NCI-H2029 (cell line): ENCODE data around the gene CPNE9.

Experiments
- DNase-seq: peaks from one replicate; lab custom pipeline; 2025; lab: John Stamatoyannopoulos, UW

CPNE9 gene, protein sequence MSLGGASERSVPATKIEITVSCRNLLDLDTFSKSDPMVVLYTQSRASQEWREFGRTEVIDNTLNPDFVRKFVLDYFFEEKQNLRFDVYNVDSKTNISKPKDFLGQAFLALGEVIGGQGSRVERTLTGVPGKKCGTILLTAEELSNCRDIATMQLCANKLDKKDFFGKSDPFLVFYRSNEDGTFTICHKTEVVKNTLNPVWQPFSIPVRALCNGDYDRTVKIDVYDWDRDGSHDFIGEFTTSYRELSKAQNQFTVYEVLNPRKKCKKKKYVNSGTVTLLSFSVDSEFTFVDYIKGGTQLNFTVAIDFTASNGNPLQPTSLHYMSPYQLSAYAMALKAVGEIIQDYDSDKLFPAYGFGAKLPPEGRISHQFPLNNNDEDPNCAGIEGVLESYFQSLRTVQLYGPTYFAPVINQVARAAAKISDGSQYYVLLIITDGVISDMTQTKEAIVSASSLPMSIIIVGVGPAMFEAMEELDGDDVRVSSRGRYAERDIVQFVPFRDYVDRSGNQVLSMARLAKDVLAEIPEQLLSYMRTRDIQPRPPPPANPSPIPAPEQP

DNA sequence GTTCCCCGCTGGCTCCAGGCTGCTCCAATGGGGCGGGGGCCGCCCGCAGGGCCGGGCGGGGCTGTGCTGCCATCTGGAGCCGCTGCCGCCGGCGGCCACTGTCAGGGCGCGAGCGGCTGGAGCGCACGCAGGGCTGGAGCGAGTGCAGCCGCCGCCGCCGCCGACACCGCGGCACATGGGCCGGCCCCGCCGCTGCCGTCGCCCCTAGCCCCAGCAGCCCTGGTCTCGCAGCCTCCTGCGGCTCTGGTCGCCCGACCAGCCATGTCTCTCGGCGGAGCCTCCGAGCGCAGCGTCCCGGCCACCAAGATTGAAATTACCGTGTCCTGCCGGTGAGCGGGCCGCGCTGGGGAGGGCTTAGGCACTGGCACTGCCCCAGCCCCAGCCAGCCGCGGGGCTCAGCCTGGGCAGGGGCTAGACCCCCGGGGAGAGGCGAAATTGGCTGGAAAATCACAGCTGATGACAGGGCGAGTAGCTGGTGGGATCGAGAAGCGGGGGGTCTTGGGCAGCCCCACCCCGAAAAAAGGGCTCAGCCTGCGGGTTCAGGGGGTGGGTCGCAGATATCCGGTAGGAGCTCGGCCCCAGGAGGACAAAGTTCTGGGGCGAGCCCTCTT is at the start of gene CPNE9:
Gene CPNE9 (plus strand): TSS at position 98 of the 611 bp plus-strand sequence. CDS start 164 bp downstream, at position 262.
- DNase-seq: no peak

DNA sequence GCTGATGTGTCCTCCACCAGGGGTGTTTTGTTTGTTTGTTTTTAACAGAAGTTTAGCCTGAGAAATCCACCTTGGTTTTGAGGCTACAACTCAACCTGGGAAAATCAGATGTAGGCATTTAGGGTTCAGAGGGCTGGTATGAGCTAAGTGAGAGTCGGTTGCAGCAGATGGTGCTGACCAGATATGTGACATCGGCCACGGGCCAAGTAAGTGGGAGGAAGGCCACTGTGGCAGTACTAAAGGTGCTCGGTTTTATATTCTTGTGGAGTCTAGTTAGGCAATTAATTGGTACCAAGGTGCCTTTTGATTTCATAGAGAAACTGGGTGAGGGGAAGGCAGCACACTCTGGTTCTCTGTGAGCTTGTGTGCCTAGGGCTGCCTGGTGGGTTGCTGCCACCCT is 43.8 kb upstream of the CPNE9 start:
- DNase-seq: no peak

DNA sequence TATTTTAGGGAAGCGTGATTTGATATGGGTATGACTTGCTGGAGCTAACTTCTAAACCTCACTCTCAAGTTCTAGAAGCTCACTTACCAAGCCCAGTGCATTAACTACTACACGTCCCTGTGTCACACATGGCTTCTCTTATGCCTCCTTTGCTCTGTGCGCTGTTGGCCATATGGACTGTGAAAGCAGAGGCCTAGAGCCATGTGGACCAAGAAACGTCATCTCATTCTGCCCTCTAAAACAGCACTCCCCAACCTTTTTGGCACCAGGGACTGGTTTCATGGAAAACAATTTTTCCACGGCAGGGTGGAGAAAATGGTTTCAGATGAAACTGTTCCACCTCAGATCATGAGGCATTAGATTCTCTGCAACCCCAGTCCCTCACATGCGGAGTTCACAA is 42.7 kb upstream of the CPNE9 start:
- no peak for DNase-seq

DNA sequence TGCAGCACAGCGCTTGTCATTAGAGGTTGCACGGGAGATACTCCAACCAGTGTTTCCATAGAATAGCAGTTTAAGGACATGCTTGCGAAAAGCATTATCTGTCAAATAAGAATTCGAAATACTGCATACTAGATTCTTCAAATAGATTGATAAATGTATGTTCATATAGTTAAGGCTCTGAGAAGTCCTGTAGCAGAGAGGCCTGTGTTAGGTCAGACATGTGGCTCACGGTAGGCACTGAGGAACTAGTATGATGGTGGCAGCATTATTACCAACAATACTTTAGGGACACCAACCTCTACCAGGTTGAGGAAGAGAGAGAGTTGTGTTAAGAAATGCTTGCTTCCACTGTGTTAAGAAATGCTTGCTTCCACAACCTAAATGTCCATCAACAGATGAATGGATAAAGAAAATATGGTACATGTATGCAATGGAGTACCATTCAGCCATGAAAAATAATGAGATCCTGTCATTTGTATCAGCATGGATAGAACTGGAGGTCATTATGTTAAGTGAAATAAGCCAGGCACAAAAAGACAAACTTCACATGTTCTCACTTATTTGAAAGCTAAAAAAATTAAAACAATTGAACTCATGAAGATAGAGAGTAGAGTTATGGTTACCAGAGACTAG is 39.4 kb upstream of the CPNE9 start:
- no peak for DNase-seq

DNA sequence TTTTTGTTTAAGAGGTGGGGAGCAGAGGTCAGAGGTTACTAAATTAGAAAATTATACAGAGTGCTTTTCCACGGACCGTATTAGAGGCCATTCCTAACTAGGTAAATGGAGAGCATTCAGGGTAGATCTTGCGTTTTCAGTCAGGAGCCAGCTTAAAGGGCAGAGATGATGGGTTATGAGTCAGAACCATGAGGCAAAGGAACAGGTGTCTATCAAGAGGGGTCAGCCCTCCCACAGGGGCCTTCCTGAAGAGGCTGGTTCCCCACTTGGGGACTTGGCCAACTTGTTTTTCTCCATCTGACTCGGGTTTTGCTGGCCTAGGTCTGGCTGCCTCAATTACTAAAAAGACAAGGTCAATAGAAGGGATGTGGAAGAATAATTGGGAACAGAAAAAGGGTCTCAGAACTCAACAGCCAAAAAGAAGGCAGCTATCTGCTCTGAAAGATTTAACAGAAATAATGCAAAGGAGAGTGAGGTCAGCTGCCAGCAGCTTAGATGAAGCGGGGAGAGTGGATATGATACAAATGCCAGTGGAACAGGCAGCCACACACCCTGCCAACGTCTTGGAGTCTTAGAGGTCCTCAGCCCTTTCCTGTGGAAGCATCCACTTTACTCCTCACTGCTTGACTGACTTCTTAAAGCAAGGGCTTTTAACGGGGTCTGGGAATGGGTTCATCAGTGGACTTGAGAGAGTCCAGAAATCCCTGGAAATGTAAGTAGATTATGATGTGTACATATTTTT is 36.8 kb upstream of the CPNE9 start:
- no peak for DNase-seq

DNA sequence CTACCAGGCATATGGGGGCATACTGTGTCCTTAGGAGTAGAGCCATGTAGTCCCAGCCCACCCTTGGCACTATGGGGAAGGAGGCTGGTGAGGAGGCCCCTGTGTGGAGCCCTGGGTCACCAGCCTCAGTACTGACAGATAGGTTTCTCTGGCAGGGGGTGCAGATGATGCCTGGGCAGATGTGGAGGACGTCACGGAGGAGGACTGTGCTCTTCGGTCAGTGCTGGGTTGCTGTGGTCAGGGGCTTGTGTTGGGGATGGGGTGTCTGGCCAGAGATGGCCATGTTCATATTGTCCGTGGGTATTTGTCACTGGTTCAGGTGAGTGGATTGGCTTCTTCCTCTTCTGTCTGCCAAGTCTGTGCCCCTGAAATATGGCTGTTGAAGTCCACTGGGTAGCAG is 34.4 kb upstream of the CPNE9 start:
- no peak for DNase-seq

DNA sequence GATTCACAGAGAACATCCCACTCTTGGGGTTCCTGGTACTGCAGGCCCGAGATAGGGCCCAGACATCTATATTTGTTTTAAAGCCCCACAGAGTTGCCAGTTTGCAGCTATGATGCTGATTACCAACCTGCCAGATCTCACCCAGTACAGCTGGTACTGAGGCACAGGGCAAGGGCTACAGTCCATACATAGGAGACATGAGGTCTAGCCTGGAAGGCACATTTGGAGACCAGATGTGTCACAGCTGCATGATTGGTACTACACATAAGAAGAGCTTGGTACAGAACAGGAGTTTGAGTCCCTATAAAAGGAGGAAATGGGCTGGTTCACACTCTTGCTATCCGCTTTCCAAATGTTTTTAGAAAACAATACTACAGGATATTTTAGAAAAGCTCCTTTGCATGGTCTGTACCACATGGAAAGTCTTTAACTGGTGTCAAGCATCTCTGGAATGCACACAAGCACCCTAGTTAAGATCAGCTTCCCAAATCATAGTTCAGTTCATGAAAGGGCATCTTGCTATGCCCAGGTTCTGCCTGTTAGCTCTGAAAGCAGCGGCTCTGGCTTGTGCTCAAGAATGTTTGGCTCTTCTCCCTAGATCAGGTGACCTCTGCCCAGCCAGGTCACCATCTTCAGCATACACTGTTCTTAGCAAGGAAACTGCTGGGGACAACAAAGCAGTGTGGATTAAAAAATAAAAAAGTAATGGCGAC is 33.8 kb upstream of the CPNE9 start:
- DNase-seq: no peak

DNA sequence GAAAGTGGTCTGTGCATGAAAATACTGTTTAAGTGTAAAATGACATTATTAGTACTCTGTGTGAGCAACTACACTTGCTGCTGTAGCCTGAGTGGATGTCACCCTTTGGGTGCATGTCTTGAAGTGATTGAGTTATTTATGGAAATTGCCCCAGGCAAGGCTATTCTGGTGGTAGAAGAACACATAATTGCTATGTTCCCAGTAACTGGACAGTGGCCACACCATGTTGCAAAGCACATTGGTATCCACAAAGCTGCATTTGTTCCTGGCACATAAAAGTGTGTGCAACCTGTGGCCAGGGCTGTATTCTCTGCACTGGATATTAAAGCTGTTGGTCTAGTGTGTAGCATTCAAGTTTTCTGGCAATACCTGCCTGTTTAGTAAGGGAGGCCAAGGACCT is 30.6 kb upstream of the CPNE9 start:
- no peak for DNase-seq

DNA sequence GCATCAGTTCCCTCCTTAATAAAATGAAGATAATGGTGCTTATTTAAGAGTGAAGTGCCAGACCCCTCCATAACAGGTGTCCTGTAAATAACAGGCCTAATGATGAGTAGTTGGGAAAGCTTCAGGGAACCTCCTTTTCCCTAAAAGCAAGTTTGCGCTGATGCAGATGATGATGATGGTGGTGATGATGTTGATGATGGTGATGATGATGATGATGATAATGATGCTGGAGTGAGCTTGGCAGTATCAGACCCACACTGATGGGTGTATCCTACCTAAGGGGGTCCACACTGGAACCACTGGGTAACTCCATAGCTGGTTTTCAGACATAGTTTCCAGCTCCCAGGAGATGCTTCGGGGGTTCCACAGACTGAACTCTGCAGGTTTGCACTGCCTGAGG is 29.9 kb upstream of the CPNE9 start:
- DNase-seq: no peak

DNA sequence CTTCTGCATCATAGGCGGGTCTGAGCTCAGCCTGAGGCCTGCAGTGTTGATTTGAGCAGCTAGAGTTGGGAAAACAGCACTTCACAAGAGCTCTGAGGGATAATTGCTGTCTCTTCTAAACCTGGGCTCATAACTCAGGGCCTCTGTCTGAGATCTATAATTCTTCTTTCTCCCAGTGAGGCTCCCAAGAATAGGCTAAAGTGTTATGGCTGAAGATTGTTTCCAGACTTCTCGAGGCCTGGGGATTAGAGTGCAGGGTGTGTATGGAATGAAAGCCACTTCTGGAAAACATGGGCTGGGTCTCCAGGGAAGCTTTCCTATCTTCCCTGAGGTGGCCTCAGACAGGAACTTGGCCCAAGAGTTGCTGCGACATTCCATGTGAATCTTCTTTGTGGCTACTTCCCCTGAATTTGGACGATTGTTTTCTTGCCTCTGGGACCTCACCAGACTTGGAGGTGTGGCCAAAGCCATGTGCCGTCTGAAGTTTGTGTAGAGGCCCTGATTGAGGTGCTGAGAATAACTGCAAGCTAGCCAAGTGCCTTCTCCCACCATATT is 27.8 kb upstream of the CPNE9 start:
- DNase-seq: no peak

DNA sequence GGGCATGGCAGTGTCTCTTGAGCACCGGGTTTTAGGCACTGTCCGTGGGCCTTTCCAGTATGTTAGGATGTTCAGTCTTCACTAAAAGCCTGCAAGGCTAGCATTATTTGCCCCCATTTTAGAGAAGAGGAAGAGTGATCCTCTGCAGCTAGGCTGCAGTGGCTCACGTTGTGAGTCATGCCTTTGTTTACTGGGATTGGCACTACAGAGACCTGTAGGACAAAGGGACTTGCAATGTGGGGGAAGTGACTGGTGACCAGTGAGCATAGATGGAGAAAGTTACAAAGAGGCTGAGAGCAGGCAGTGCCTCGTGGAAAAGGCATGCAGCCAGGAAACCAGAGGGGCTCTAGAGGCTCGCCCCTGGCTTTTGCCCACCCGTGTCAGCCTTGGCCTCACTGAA is 26.8 kb upstream of the CPNE9 start:
- DNase-seq: no peak

DNA sequence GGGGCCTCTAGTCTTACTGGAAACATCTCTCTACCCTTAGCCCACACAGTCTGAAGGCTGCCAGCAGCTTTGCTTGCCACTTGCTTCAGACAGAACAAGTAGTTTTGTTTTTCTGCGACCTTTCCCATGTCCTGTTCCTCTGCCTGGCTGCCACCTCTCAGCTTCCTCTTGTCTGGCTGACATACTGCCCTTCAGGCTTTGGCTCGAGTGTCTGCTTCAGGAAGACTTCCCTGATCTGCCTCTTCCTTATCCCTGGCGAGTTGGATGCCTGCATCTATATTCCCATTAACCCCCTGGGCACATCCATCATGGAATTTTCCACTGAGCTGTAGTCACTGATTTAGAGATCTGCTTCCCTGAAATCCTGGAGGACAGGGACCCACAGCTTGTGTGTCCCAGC is 25.1 kb upstream of the CPNE9 start:
- DNase-seq: no peak

DNA sequence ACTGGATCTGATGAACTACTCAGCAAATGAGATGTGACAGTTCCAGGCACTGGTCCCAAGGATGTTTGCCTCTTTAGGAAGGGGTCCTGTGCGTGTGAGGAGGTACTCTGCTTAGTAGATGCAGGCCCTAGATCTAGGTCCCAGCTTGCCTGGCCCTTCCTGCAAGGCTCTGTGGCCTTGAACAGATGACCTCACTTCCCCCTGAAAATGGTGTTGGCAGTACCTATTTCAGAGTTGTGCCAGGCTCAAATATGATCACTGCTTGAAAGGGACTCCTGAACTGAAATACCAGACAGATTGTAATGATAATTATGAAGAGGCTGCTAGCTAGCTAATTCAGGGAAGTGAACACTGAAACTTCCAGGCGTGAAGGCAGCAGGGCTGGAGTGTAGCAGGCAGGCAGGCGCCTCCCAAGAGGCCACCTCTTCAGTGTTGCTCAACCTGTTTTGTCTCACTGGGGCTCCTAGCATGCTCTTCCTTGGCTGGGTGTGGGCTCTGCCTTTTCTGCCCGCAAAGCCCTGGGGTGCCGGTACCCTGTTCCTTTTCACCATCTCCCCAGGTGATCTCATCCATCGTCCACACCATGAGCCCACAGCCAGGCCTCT is 24.1 kb upstream of the CPNE9 start:
- DNase-seq: no peak

DNA sequence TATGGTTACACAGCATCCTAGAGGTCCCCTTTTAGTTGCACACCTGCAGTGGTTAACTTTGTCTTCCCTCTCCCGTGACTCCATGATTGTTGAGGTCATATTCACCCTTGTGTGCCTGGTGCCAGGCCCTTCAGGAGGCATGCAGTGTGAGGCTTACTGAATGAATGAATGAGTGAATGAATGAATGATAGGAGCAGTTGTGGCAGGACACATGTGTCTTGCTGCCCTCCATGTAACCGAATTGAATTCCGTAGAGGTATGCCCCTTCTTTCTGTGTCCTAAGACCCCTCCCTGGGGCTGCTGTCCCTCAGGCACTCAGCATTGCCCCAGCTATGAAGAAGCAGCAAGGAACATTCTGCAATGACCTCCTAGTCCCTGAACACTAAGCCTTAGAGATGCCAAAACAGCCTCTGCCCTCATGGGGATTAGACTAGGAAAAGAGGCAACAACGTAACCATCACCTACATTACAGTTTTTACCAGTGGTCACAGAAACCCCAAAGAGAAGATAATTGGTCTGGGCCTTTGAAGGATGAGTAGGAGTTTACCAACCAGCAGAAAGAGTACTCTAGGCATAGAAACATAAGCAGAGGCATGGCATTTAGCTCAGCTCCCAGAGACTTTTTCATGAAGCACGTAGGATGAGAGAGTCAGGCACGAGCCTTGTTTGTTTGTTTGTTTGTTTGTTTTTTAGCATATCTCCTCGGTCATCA is 22.5 kb upstream of the CPNE9 start:
- DNase-seq: no peak

DNA sequence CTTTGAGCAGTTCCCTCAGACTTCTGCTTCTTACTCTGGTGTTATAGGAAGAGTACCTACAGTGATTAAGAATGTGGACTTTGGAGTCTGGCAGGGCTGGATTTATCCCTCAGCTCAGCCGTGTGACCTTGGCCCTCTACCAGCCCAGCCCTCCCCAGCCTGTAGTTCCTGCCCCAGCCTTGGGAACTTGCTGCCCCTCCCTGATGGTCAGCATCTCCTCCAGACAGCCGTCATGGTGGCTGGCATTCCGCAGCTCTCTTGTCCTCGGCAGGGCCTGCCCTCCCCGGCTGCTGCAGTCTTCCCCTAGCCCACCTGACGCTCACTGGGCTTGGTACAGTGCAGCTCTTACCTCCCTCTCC is 21.9 kb upstream of the CPNE9 start:
- no peak for DNase-seq

DNA sequence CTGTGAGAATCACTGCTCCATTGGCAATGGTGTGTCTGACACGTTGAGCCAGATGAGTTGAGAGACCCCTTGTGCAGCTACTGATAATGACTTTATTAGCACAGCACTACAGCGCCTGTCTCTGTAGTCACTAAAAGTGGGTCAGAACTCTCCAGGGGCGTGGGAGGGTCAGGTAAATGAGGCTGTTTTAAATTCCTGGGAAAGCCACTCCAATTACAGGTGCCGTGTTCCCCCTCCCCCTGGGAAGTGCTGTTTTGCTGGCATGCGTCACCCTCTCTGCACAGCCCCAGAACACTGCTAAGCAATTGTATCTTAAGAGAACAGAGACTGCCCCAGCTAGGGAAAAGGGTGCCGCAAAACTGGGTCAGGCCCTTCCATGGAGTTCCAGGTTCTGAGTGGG is 21.5 kb upstream of the CPNE9 start:
- DNase-seq: no peak

DNA sequence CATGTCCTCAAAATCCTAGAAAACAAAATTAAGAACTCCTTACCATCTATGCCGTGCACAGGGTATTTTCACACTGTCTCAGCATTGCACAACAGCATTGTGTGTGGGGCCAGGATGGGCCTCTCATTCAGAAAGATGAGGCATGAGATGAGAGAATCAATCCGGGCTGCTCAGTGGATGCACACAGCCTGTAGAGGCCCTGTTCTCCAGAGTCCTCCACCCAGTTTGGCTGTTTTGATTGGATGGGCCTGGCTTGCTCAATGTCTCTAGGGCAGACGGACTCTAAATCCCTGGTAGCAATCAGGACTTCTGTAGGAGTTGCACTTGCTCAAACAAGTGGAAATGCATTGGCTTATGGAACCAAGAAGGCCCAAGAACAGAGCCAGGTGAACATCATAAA is 20.2 kb upstream of the CPNE9 start:
- no peak for DNase-seq

DNA sequence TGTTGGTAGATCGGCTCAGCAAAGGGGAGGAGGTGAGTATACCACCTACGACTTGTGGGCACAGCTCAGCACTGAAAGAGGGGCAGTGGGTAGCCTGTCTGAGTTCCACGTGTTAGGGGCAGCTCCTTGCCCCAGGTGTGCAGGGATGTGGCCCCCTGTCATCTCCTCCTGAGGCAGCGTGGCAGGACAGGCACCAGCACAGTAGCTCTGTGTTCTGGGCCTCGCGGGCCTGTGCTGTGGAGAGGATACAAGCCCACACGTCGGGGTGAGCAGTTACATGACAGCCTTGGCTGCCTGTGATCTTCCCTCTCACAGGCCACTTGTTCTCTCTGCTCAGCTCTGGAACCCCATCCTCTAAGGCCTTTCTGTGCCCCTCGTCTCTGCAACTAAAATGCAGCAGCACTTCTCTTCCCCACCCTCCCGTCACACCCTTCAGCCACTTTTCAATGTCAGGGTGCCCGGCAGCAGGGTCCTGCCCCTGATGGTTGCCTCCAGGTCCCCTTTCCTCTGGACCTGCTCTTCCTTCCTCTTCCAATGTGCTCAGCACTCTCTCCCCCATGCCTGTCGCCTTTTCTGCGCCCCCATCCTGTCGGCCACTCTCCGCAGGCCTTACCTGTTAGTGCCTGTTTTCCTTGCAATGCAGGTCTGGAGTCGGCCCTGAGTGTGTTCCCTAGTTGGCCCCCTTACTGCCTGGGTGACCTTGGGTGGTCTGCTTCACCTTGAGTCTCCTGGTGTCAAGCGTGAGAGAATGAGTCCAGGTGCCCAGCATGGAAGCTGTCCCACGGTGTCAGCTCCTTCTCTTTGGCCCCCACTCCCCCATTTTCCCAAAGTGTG is 18.2 kb upstream of the CPNE9 start:
- DNase-seq: no peak

DNA sequence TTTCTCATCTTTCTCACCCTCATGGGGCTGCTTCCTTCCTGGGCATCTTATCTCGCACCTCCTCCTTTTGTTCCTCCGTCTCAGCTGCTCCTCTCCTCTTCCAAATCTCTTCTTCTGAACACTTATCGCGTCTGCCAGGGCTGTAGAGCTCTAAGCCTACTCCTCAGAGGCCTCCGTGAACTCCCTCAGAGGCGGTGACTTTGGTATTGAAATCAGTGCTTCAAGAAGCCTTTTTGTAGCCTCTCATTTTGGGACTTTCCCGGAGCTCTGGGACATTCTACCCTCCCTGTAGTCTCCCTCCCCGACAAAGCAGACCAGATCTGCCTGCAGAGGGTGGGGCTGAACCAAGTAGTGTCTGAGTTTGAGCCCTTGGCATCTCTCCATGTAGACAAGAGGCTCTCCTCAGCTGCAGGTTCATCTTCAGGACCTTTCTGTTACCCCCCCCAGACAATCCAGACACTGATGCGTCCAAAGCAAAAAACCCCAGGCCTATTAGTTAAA is 17.5 kb upstream of the CPNE9 start:
- no peak for DNase-seq
